HTERT RPE-1 (cell line): ENCODE data around the gene UBE2R2.
"Not testable (repeated sequence)": the region's sequence is repeated elsewhere in the genome, so short reads cannot be mapped to it uniquely, and the experiment has no call there.

ENCODE experiments used
- in situ Hi-C: fragments of 300-500 bp; cut with MboI; formaldehyde crosslinking; loops from 4 replicates; pipeline ENCODE4 v1.14.3; 2020; ENCODE audit warnings: low sequenced_read_pairs

UBE2R2 gene

GRCh38 chr9:33798545-33798944, 18.4 kb upstream of the UBE2R2 start:
- in situ Hi-C loops = no loop called here

GRCh38 chr9:33799928-33800704, 16.8 kb upstream of the UBE2R2 start:
- in situ Hi-C loops = no loop called here

GRCh38 chr9:33800886-33801285, 16.1 kb upstream of the UBE2R2 start:
- in situ Hi-C loops = no loop called here

- in situ Hi-C loops = not testable (repeated sequence)
Measured at GRCh38 chr9:33801943-33802500, 14.9 kb upstream of the UBE2R2 start.

GRCh38 chr9:33804196-33804595, 12.8 kb upstream of the UBE2R2 start:
- in situ Hi-C loops = not testable (repeated sequence)

GRCh38 chr9:33807156-33807555, 9.8 kb upstream of the UBE2R2 start:
- in situ Hi-C loops = not testable (repeated sequence)

GRCh38 chr9:33808979-33809322, 8.0 kb upstream of the UBE2R2 start:
- in situ Hi-C loops = not testable (repeated sequence)

- in situ Hi-C loops = no loop called here
Measured at GRCh38 chr9:33809506-33809905, 7.5 kb upstream of the UBE2R2 start.

GRCh38 chr9:33813712-33814641, 3.0 kb upstream of the UBE2R2 start:
- in situ Hi-C loops = no loop called here

- in situ Hi-C loops = no loop called here
Measured at GRCh38 chr9:33815781-33816180, 1.2 kb upstream of the UBE2R2 start.

GRCh38 chr9:33817327-33818166, 587 bp downstream of the UBE2R2 start:
- in situ Hi-C loops = no loop called here

- in situ Hi-C loops = no loop called here
Measured at GRCh38 chr9:33818167-33818846, 1.3 kb downstream of the UBE2R2 start.

- in situ Hi-C loops = no loop called here
Measured at GRCh38 chr9:33818847-33819500, 2.0 kb downstream of the UBE2R2 start.

GRCh38 chr9:33820231-33820745, 3.3 kb downstream of the UBE2R2 start:
- in situ Hi-C loops = no loop called here

GRCh38 chr9:33823801-33824200, 6.8 kb downstream of the UBE2R2 start:
- in situ Hi-C loops = no loop called here

GRCh38 chr9:33827285-33827684, 10.3 kb downstream of the UBE2R2 start:
- in situ Hi-C loops = not testable (repeated sequence)

GRCh38 chr9:33829641-33830230, 12.8 kb downstream of the UBE2R2 start:
- in situ Hi-C loops = not testable (repeated sequence)

GRCh38 chr9:33835625-33836260, 18.8 kb downstream of the UBE2R2 start:
- in situ Hi-C loops = no loop called here

GRCh38 chr9:33836261-33836660, 19.3 kb downstream of the UBE2R2 start:
- in situ Hi-C loops = not testable (repeated sequence)
